GM19397 (cell line): ENCODE results near the gene KIF21B.

ENCODE experiments used
- ATAC-seq: cut with Tn5 transposase; IDR thresholded peaks from one replicate; pipeline ENCODE4 v1.9.1; 2021; ENCODE audit warnings: mild to moderate bottlenecking, moderate library complexity; ENCODE audit not compliant: unreplicated experiment

Gene KIF21B

GRCh38 chr1:201023517-201023902, at the start of gene KIF21B:
Gene KIF21B, minus strand, starts transcription at chr1:201023714. Its CDS starts 331 bp downstream, at chr1:201023383.
- peak; percentile 65 for ATAC-seq

GRCh38 chr1:201072922-201073321, 49.4 kb upstream of the KIF21B start:
- ATAC-seq, result no peak

GRCh38 chr1:201072149-201072548, 48.6 kb upstream of the KIF21B start:
- ATAC-seq, result no peak

GRCh38 chr1:201069636-201070035, 46.1 kb upstream of the KIF21B start:
- no peak for ATAC-seq

- ATAC-seq, result no peak
Measured at GRCh38 chr1:201068976-201069375, 45.5 kb upstream of the KIF21B start.

- ATAC-seq, result no peak
Measured at GRCh38 chr1:201066986-201067385, 43.5 kb upstream of the KIF21B start.

- ATAC-seq, result no peak
Measured at GRCh38 chr1:201065686-201066085, 42.2 kb upstream of the KIF21B start.

- no peak for ATAC-seq
Measured at GRCh38 chr1:201064806-201065205, 41.3 kb upstream of the KIF21B start.

- no peak for ATAC-seq
Measured at GRCh38 chr1:201063145-201063544, 39.6 kb upstream of the KIF21B start.

GRCh38 chr1:201062511-201063091, 39.1 kb upstream of the KIF21B start:
- no peak for ATAC-seq

GRCh38 chr1:201061886-201062285, 38.4 kb upstream of the KIF21B start:
- ATAC-seq, result no peak

- no peak for ATAC-seq
Measured at GRCh38 chr1:201061049-201061448, 37.5 kb upstream of the KIF21B start.

- no peak for ATAC-seq
Measured at GRCh38 chr1:201060586-201060985, 37.1 kb upstream of the KIF21B start.

GRCh38 chr1:201059871-201060555, 36.5 kb upstream of the KIF21B start:
- ATAC-seq, result no peak

- ATAC-seq, result no peak
Measured at GRCh38 chr1:201059401-201059800, 35.9 kb upstream of the KIF21B start.

- no peak for ATAC-seq
Measured at GRCh38 chr1:201054091-201054543, 30.6 kb upstream of the KIF21B start.

GRCh38 chr1:201053155-201053860, 29.8 kb upstream of the KIF21B start:
- no peak for ATAC-seq

- ATAC-seq, result no peak
Measured at GRCh38 chr1:201051399-201051798, 27.9 kb upstream of the KIF21B start.

GRCh38 chr1:201050515-201051277, 27.2 kb upstream of the KIF21B start:
- ATAC-seq, result no peak

- ATAC-seq, result no peak
Measured at GRCh38 chr1:201049248-201049831, 25.8 kb upstream of the KIF21B start.

- ATAC-seq, result no peak
Measured at GRCh38 chr1:201048521-201048920, 25.0 kb upstream of the KIF21B start.
